ENCODE measurements around the gene NKIRAS1.
"Not testable (repeated sequence)": the region's sequence is repeated elsewhere in the genome, so short reads cannot be mapped to it uniquely, and the experiment has no call there.

Gene NKIRAS1

GRCh38 chr3:23938688-23939087 is 21.9 kb upstream of the NKIRAS1 start:
- DNase-seq, result no peak

GRCh38 chr3:23937296-23937695 is 20.5 kb upstream of the NKIRAS1 start:
- no peak for DNase-seq

GRCh38 chr3:23934253-23934652 is 17.5 kb upstream of the NKIRAS1 start:
- DNase-seq, result no peak

- no peak for DNase-seq
Observed at GRCh38 chr3:23932571-23932970, 15.8 kb upstream of the NKIRAS1 start.

GRCh38 chr3:23931597-23931996 is 14.8 kb upstream of the NKIRAS1 start:
- DNase-seq, result no peak

- DNase-seq, result no peak
Observed at GRCh38 chr3:23928524-23928923, 11.7 kb upstream of the NKIRAS1 start.

- DNase-seq, result no peak
Observed at GRCh38 chr3:23926736-23927135, 9.9 kb upstream of the NKIRAS1 start.

- DNase-seq, result no peak
Observed at GRCh38 chr3:23926246-23926645, 9.5 kb upstream of the NKIRAS1 start.

GRCh38 chr3:23923786-23924185 is 7.0 kb upstream of the NKIRAS1 start:
- DNase-seq, result no peak

GRCh38 chr3:23921052-23921511 is 4.3 kb upstream of the NKIRAS1 start:
- no peak for DNase-seq

GRCh38 chr3:23920151-23920655 is 3.4 kb upstream of the NKIRAS1 start:
- no peak for DNase-seq

GRCh38 chr3:23919628-23920027 is 2.8 kb upstream of the NKIRAS1 start:
- DNase-seq, result no peak

- not testable (repeated sequence) for DNase-seq
Observed at GRCh38 chr3:23918331-23918730, 1.5 kb upstream of the NKIRAS1 start.

GRCh38 chr3:23917679-23918303 is 1.0 kb upstream of the NKIRAS1 start:
- DNase-seq, result peak in 1 of 2 experiments; percentile 57

GRCh38 chr3:23916152-23916885 is 471 bp downstream of the NKIRAS1 start:
- no peak for DNase-seq

GRCh38 chr3:23915537-23916108 is 1.2 kb downstream of the NKIRAS1 start:
- no peak for DNase-seq

- no peak for DNase-seq
Observed at GRCh38 chr3:23913873-23914743, 2.7 kb downstream of the NKIRAS1 start.

- no peak for DNase-seq
Observed at GRCh38 chr3:23913182-23913581, 3.6 kb downstream of the NKIRAS1 start.

- DNase-seq, result not testable (repeated sequence)
Observed at GRCh38 chr3:23912335-23912734, 4.5 kb downstream of the NKIRAS1 start.

GRCh38 chr3:23911397-23911796 is 5.4 kb downstream of the NKIRAS1 start:
- DNase-seq, result no peak

- DNase-seq, result no peak
Observed at GRCh38 chr3:23909341-23909740, 7.4 kb downstream of the NKIRAS1 start.

- no peak for DNase-seq
Observed at GRCh38 chr3:23904545-23904944, 12.2 kb downstream of the NKIRAS1 start.

GRCh38 chr3:23900744-23901143 is 16.0 kb downstream of the NKIRAS1 start:
- no peak for DNase-seq
